NCI-H2196 (cell line): Measurements from ENCODE around the gene GFOD1.
A peak's percentile ranks its signal among the peaks of the same experiment; 100 is the strongest.
"Not testable (repeated sequence)": the region's sequence is repeated elsewhere in the genome, so short reads cannot be mapped to it uniquely, and the experiment has no call there.

ENCODE experiments used
- DNase-seq: peaks from one replicate; lab custom pipeline; 2025; ENCODE audit not compliant: unreplicated experiment; lab: John Stamatoyannopoulos, UW

GFOD1 gene

DNA sequence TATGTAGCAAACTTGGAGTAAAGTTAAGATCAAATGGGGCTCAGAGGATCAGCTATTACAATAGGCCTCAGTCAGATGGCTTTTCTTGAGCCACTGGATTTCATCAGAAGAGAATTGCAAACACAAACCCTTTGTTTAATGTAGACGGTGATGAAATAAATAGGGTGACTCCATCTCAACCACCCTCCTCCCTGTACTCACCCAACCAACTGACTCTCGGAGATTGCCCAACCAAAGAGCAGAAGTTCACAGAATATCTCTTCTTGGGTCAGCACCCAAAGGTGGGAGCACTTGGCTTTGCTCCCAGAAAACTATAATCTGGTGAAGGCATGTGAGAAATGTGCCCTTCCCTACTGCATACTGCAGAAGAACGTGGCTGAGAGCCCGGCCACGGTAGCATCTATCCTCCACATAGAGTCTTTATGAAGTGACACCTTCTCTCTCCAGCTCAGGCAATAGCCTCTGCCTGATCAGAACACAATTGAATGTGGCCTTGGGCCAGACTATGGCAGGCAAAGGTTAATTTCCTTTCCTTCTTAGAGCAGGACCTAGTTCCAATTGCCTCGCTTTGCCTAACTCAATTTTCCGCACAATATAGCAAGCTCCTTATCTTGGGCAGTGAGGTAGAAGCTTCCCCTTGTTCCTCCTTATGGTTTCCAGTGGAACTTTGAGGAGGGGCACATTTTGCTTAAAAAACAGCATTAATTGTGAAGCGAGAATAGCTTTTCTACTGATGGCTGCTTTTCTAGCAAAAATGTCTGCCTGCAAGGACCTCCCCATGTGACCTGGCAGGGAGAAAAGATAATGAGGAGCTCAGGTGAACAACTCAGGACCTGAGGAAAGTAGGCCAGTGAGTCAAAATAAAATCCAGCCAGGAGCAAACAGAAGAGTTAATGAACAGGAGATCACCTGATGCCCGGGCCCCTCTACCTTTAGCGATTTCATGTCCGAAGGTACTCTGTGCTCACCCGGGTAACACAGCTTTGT, 79.4 kb downstream of the GFOD1 start:
- no peak for DNase-seq

DNA sequence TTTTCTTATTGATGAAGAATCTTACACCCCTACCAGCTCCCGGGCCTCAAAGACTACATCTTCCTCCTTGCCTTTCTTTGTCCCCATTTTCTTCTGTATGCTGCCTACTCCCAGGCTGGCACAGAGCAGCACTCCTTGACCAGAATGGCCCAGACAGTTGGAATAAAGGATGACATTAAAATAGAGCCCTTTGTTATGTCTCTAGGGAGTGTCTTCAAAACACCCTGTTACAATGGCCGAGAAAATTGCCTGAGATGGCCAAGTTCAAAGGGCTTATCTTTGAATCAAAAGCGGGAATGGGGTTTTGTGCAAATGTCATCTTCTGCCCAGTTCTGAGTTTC, 80.1 kb downstream of the GFOD1 start:
- no peak for DNase-seq

DNA sequence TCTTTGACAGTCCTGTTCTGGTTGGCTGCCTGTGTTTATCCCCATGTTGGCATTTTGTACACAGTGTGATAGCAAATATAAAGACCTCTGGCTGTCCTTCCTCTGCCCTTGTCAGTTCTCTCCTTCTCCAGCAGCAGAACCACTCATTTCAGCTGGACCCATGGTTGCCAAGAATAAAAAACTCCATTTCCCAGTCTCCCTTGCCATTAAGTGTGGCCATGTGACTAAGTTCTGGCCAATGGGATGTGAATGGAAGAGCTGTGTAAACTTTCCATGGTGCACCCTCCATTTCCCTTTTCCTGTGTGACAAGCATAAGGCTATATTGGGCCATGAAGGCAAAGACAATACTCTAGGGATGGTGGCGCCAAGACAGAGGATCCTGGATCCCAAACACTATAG, 80.6 kb downstream of the GFOD1 start:
- DNase-seq, result no peak

DNA sequence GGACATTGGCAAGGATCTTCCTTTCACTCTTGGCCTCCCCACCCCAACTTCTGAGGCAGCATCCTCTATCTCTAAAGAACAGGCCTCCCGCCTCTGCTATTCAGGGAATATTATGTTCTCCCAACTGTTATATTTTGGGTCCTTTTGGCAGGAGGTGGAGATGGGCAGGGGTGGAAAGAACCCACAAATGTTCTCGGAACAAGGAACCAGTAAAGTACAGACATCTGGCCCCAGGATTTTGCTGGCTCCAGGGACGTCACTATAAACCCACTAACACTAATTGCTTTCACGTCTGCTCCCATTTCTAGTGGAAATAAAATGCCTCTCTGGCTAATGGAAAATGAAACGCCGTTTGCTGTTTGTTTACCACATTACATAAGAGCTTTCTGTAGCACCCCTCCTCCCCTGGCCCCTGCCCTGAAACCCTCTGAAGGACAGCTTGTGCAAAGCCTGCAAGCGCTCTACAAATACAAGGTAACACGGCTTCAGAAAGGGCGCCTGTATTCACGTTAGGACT, 81.4 kb downstream of the GFOD1 start:
- no peak for DNase-seq

DNA sequence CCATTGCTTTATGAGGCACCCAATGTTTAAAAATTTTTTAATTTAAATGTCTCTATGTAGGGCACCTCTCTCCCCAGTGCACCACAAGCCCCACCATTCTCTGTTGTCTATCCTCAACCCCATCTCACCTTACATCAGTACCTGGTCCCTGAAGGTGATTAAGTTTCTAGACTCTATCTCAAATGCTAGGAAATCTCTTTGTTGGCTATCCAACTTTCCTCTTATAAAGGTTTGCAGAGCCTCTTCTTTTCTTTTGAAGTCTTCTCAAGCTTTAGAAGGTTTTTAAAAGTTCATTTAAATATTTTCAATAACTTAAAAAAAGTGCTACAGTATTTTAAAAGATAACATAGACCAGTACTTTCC, 82.5 kb downstream of the GFOD1 start:
- no peak for DNase-seq

DNA sequence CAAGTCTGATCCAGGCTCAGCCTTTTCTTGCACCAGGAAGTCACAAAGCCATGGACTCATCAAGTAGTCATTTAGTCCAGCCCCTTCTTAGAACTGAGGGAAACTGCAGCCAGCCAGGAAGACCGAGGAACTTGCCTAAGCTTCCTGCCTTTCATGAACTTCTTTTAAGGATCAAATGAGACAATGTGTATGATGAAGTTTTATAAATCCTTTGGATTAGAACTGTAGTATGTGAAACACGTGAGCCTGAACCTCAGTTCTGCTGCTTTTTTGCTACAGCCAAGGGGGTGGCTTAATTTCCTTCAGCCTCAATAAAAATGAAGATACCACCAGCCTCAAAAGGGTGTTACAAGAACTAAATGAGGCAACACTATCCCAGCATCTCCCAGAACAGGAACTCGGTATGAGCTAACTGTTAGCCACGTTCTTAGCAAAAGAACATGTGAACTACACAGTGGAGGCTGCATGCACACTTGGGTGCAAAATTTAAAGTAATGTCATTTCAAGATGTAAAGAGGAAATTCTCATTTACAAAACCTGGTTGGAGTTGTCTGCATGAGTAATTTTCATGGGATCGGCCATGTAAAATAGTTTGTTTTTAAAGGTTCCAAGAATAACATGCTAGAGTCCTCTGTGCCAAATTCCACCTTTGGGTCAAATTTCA, 83.0 kb downstream of the GFOD1 start:
- DNase-seq, result no peak

DNA sequence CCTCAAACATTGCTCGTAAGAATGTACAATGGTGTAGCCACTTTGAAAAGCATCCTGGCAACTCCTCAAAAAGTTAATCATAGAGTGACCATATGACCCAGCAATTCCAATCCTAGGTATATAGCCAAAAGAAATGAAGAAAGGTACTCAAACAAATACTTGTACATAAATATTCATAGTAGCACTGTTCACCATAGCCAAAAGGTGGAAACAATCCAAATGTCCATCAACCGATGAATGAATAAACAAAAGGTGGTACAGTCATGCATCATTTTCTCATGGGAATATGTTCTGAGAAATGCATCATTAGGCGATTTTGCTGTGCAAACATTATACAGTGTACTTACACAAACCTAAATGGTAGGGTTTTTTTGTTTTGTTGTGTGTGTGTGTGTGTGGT, 84.7 kb downstream of the GFOD1 start:
- no peak for DNase-seq

DNA sequence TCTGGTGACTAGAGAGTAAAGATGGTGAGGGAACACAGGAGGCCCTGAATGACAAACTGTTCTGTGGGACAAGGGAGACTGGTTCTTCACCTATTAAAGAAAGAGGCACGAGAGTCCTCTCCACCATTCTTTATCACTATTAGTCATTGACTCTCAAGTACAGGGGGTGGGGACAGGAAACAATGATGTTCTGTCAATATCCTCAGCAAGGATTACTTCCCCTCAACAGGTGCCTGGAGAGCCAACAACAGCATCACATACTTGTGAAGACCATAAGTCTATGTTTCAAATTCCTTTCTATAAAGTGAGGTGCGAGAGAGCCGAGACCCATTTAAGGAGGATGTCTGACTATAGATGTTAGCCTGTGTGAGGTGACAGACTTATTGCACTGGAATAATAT, 86.6 kb downstream of the GFOD1 start:
- DNase-seq, result no peak

DNA sequence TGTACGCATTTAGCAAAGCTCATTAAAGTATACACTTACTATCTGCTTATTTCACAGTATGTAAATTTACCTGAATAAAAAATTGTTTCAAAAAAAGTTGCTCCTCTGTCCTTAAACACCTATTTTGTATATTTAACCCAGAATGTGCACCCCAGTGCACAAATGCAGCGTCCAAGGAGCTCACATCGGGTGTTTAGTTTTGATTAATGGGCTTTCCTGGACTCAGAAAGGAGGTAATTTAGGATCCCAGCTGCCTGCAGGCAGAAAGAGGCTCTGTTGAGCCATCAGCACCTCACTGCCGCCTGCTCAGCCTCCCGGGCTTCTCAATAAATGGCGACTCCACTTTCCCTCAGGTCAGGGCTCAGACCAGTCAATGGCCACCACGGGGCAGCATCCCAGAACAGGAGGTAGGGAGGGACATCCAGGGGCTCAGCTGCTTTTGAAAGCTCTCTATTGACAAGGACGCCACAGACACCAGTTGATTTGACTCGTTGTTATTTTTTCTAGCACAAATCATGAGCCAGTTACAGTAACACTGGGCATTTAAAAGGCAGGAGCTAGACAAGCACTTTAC, 88.9 kb downstream of the GFOD1 start:
- DNase-seq, result no peak

DNA sequence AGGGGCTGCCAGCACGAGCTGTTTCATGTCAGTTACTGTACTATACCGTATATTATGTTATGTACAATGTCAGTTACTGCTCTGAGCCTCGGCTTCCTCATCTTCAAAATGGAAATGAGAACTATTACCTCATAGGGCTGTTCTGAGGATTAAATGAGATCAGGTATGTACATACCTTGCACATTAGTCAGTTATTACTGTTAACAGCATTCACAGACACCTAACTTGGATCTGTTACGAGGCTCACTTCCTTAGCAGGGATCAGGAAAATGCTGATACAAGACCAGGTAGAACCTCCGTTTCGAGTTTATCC, 89.4 kb downstream of the GFOD1 start:
- no peak for DNase-seq

DNA sequence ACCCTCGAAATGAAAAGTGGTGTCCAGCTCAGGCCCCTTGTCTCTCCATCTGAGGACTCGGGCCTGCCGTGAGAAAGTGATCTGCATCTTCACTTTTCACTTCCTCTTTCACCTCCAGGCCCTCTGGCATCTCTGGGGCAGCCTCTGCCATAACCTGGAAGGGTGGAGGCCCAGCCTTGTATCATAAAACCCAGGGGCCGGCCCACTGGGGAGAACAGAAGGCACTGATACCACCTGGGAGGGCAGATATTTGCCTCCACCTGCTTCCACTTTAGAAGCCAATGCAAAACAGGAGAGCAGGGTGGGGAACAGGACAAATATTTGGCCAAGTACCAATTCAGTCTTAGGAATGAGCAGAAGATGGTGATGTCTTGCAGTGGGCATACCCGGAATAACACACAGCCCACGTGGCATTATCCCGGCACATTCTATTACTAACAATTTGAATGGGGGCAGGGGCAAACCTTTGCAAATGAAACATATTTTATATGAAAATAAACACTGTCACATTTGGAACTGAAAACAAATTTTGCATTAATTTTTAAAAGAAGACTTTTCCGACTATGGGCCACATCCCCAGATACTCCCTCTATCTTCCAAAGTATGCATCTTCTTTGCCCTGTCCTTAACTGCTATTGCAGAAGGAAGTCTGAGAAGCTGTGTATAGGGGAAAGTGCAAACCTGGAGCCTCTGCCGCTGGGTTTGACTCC, 89.9 kb downstream of the GFOD1 start:
- DNase-seq, result no peak

DNA sequence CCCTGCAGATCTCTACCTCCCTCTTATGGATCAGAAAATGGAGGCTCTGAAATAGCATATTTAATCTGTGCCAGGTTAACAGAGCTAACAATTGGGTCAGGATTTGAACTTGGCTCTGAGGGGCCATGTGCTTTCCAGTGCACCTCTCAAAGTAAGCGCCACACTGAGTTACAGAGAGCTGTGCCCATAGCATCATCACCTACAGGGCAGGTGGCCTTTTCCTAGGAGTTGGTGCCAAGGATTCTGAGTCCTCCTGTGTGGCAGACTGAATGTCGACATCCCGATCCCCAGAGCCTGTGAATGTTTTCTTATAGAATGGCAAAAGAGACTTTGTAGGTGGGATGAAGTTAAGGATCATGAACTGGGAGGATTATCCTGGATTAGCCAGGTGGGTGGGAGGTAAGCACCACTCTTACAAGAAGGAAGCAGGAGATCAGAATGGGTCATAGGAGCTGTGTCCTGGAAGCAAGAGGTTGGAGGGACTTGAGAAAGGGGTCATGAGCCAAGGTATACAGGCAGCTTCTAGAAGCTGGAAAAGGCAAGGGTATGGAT, 91.1 kb downstream of the GFOD1 start:
- no peak for DNase-seq

DNA sequence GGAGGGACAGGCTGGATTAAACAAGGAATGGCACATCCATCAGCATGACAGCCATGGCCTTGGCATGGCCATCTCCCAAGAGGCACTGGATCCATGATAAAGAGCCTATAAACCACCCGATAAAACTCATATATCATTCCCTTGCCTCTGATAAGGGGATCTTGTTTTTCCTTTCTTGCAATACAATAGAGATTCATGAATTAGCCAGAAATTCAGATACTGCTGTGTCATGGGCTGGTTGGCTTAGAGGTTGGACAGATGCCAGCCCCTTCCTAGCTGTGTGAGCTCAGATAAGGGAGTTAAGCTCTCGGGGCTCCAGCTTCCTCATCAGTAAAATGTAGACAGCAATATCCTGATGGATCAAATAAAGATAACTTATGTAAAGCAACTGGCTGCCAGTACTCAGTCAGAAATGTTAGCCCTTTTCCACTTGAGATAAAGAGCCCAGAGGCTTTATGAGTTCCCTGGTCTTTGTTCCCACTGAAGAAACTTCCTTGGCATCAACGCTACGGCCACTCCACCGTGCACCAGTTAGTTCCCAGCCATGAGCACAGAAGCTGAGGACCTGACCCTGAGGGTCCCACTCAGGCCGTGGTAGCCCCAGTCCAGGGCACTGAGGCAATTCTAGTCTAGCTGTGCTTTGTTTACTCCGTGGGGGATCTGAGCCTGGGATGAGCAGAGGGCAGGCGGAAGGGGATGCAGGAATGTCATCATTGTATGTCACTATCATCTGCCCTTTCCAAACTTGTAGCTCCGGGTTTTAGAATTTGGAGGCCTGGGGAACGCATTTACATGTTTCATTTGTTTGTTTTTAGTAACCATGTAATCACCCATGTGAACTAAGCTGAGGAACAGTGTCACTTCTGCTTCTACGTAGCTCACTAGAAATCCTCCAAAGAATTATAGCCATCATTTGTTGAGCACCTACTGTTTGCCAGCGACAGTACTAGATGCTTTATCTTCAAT, 91.8 kb downstream of the GFOD1 start:
- peak; percentile 55 for DNase-seq

DNA sequence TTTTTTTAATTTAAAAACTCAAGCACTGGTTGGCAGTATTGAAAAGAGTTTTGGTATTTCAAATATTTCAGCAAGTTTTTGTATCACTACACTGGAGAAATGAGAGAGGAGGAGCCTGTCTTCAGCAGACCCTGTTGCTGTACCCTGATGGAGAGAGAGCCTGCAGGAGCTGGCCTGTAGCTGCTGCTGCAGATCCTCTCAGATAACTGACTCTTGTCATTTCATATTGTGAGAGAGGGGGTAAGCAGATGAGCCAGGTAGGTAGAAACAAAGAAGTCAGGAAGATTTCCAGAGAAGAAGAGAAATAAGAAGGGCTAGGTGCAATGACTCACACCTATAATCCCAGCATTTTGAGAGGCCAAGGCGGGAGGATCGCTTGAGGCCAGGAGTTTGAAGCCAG, 94.9 kb downstream of the GFOD1 start:
- no peak for DNase-seq

DNA sequence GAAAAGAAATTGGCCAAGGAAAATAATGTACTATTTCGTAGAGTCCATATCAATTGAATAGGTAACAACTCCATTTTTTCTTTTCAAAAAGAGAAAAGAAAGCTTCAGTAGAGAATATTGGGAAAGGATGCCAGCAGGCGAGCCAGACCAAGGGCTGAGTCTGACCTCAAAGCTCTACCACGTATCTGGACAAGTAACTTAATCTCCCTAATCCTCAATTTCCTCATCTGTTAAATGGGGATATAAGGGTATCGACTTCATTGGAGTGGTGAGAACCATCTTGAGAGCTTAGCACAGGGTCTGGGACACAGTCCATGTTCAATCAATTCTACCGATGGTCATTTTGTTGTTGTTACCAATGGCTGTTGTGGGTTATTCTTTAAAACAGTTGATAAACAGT, 95.9 kb downstream of the GFOD1 start:
- DNase-seq, result no peak

DNA sequence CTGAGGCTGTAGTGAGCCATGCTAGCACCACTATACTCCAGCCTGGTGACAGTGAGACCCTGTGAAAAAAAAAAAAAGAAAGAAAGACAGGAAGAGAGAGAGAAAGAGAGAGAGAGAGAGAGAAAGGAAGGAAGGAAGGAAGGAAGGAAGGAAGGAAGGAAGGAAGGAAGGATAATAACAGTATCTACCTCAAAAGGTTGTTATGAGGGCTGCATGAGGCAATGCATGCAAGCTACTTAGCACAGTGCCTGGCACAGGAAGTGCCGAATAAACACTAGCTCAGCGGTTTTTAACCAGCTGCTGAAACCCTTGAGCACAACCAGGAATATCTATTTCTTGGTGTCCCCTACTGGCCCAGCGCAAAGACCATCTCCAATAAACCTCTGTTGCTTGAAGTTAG, 96.7 kb downstream of the GFOD1 start:
- DNase-seq, result no peak

DNA sequence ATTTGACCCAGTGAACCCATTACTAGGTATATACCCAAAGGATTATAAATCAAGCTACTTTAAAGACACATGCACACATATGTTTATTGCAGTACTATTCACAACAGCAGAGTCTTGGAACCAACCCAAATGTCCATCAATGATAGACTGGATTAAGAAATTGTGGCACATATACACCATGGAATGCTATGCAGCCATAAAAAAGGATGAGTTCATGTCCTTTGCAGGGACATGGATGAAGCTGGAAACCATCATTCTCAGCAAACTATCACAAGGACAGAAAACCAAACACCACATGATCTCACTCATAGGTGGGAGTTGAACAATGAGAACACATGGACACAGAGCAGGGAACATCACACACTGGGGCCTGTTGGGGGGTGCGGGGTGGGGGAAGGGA, 98.2 kb downstream of the GFOD1 start:
- not testable (repeated sequence) for DNase-seq

DNA sequence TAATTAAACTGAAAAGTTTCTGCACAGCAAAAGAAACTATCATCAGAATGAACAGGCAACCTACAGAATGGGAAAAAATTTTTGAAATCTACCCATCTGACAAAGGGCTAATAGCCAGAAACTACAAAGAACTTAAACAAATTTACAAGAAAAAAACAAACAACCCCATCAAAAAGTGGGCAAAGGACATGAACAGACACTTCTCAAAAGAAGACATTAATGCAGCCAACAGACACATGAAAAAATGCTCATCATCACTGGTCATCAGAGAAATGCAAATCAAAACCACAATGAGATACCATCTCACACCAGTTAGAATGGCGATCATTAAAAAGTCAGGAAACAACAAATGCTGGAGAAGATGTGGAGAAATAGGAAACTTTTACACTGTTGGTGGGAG, 98.6 kb downstream of the GFOD1 start:
- not testable (repeated sequence) for DNase-seq

DNA sequence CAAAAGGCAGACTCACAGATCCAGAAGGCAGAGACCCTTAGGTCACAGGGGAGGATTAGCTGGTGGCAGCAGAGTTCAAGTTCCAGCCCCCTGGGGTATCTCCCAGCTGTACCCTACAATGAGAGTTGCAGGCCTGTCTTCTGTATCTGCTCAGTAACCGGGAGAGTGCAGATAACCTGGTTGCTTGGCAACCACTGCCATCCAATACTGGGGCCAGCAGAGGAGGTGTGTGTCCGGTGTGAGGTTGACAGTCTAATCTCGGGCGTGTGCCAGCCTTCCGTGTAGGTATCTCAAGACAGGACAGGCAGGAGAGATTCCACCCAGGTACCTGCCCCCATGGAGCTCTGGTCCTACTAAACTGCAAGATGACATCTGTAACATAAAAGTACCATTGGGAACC, 102.4 kb downstream of the GFOD1 start:
- DNase-seq, result peak; percentile 40

DNA sequence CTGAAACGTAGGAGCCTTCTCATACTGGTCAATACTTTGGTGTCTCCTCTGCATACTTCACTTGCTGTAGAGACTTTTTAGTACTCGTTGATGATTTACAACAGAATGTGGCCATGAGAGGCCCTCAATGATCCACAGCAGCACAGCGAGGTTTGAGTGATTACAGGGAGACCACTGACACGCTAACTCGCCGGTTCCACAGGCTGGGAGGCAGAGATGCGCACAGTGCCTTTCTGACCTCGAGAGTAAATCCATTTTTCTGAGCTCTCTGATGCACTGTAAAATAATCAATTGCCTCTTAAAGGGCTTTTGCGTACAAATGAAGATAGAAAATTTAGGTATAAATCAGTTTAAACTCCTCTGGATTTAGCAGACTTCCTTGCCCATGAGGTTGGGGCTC, 102.9 kb downstream of the GFOD1 start:
- DNase-seq, result no peak
